ENCODE data around the gene AMY2A. TPM values are rescaled to one million over a fixed set of nuclear protein-coding genes. Genes with fewer than 3 reads are reported as not detected.
"Not testable (repeated sequence)": the region's sequence is repeated elsewhere in the genome, so short reads cannot be mapped to it uniquely, and the experiment has no call there.

The AMY2A gene
- polyA plus RNA-seq (2013, experiment 1 of 2) = not detected
- not detected for polyA plus RNA-seq (2013, experiment 2 of 2)

GRCh38 chr1:103616994-103617477 is at the start of gene AMY2A:
TSS of gene AMY2A (plus strand) at chr1:103617427. CDS start at chr1:103617441, 14 bp downstream.
- not testable (repeated sequence) for H2BK5ac ChIP-seq (ENCODE audit: low read length); H2BK15ac ChIP-seq (ENCODE audit: low read length); H4K91ac ChIP-seq (ENCODE audit: low read depth, low read length, poor library complexity); H4K8ac ChIP-seq (ENCODE audit: low read depth, low read length); H3K4me1 ChIP-seq (ENCODE audit: control insufficient read depth in 2 of 2, insufficient read depth in 1 of 2, low read depth in 1 of 2, low read length in 2 of 2); H2BK120ac ChIP-seq (ENCODE audit: low read depth, low read length); H3K36me3 ChIP-seq (replicated peaks in 1 of 2; ENCODE audit: control insufficient read depth in 2 of 2, insufficient read depth in 2 of 2, low read length in 2 of 2); DNase-seq (ENCODE audit: low spot score); H3K9ac ChIP-seq (ENCODE audit: low read depth, low read length, poor library complexity); H3K27me3 ChIP-seq (ENCODE audit: control insufficient read depth in 3 of 3, insufficient read depth in 3 of 3, low read depth in 1 of 3, low read length in 3 of 3); H3K4me2 ChIP-seq (ENCODE audit: insufficient read depth, low read length, poor library complexity, severe bottlenecking); H3K4ac ChIP-seq (ENCODE audit: low read length); H2AK5ac ChIP-seq (ENCODE audit: low read depth, low read length); H3K9me3 ChIP-seq (replicated peaks in 1 of 2; ENCODE audit: control insufficient read depth in 2 of 2, insufficient read depth in 1 of 2, low read depth in 1 of 2, low read length in 2 of 2); H3K4me3 ChIP-seq (ENCODE audit: low read length in 2 of 2); H2BK12ac ChIP-seq (ENCODE audit: low read length); H3K27ac ChIP-seq (replicated peaks; ENCODE audit: low read length); H3K79me1 ChIP-seq (ENCODE audit: low read depth, low read length); H3K23ac ChIP-seq (ENCODE audit: low read depth, low read length, poor library complexity); H3K18ac ChIP-seq (ENCODE audit: low read length); H3K14ac ChIP-seq (ENCODE audit: low read length)
- WGBS, 2 donors (ENCODE audit: extremely low coverage in 2 of 2, insufficient read length in 2 of 2, insufficient replicate concordance in 1 of 2) = no CpG with 5 or more reads among the region's 3 CpGs
- peak within 1 kb of the TSS; percentile 71 for H2AFZ ChIP-seq (ENCODE audit: low read length)

- Histone ChIP-seq H3K9ac (ENCODE audit: low read depth, low read length, poor library complexity) (no peak overlapping the region), H3K79me1 (ENCODE audit: low read depth, low read length) (no peaks in the 10 kb centered on the region), H3K4me2 (ENCODE audit: insufficient read depth, low read length, poor library complexity, severe bottlenecking) (no peak overlapping the region), H3K23ac (ENCODE audit: low read depth, low read length, poor library complexity) (peak overlapping the region; percentile 62), H2BK15ac (ENCODE audit: low read length) (no peak overlapping the region), H3K4ac (ENCODE audit: low read length) (no peak overlapping the region), H3K14ac (ENCODE audit: low read length) (peak overlapping the region; percentile 56), H2BK5ac (ENCODE audit: low read length) (no peak overlapping the region), H2AK5ac (ENCODE audit: low read depth, low read length) (no peak overlapping the region), H3K27me3 (ENCODE audit: control insufficient read depth in 3 of 3, insufficient read depth in 3 of 3, low read depth in 1 of 3, low read length in 3 of 3) (no peaks in the 10 kb centered on the region), H3K36me3 (replicated peaks in 1 of 2; ENCODE audit: control insufficient read depth in 2 of 2, insufficient read depth in 2 of 2, low read length in 2 of 2) (no peaks in the 10 kb centered on the region), H4K91ac (ENCODE audit: low read depth, low read length, poor library complexity) (no peak overlapping the region), H2BK12ac (ENCODE audit: low read length) (no peak overlapping the region), H2AFZ (ENCODE audit: low read length) (no peak overlapping the region), H3K18ac (ENCODE audit: low read length) (no peak overlapping the region), H3K27ac (replicated peaks; ENCODE audit: low read length) (no peak overlapping the region), H2BK120ac (ENCODE audit: low read depth, low read length) (no peak overlapping the region), H3K4me1 (ENCODE audit: control insufficient read depth in 2 of 2, insufficient read depth in 1 of 2, low read depth in 1 of 2, low read length in 2 of 2) (no peaks in the 10 kb centered on the region), H3K9me3 (replicated peaks in 1 of 2; ENCODE audit: control insufficient read depth in 2 of 2, insufficient read depth in 1 of 2, low read depth in 1 of 2, low read length in 2 of 2) (peaks cover 0 to 8% of the 10 kb centered on the region in 2 donors), H4K8ac (ENCODE audit: low read depth, low read length) (peak overlapping the region; percentile 7), H3K4me3 (ENCODE audit: low read length in 2 of 2) (no peak overlapping the region)
- DNase-seq (ENCODE audit: low spot score) = no peak
- no CpG with 5 or more reads among the region's 7 CpGs for WGBS, 2 donors (ENCODE audit: extremely low coverage in 2 of 2, insufficient read length in 2 of 2, insufficient replicate concordance in 1 of 2)
Observed at GRCh38 chr1:103569493-103569892, 47.7 kb upstream of the AMY2A start.

GRCh38 chr1:103571289-103571688 is 45.9 kb upstream of the AMY2A start, which contains the start of gene AMY2B:
TSS of gene AMY2B (plus strand) at chr1:103571589. CDS start at chr1:103571603, 14 bp downstream.
- H3K14ac ChIP-seq (ENCODE audit: low read length); H3K27me3 ChIP-seq (ENCODE audit: control insufficient read depth in 3 of 3, insufficient read depth in 3 of 3, low read depth in 1 of 3, low read length in 3 of 3); H2BK12ac ChIP-seq (ENCODE audit: low read length); H2AK5ac ChIP-seq (ENCODE audit: low read depth, low read length); H2BK15ac ChIP-seq (ENCODE audit: low read length); H4K91ac ChIP-seq (ENCODE audit: low read depth, low read length, poor library complexity); H3K4me1 ChIP-seq (ENCODE audit: control insufficient read depth in 2 of 2, insufficient read depth in 1 of 2, low read depth in 1 of 2, low read length in 2 of 2); H2AFZ ChIP-seq (ENCODE audit: low read length); H3K18ac ChIP-seq (ENCODE audit: low read length); H3K9ac ChIP-seq (ENCODE audit: low read depth, low read length, poor library complexity); H2BK120ac ChIP-seq (ENCODE audit: low read depth, low read length); H3K27ac ChIP-seq (replicated peaks; ENCODE audit: low read length); H3K4me2 ChIP-seq (ENCODE audit: insufficient read depth, low read length, poor library complexity, severe bottlenecking); H2BK5ac ChIP-seq (ENCODE audit: low read length); DNase-seq (ENCODE audit: low spot score); H3K4me3 ChIP-seq (ENCODE audit: low read length in 2 of 2); H3K9me3 ChIP-seq (replicated peaks in 1 of 2; ENCODE audit: control insufficient read depth in 2 of 2, insufficient read depth in 1 of 2, low read depth in 1 of 2, low read length in 2 of 2); H3K36me3 ChIP-seq (replicated peaks in 1 of 2; ENCODE audit: control insufficient read depth in 2 of 2, insufficient read depth in 2 of 2, low read length in 2 of 2); H4K8ac ChIP-seq (ENCODE audit: low read depth, low read length); H3K23ac ChIP-seq (ENCODE audit: low read depth, low read length, poor library complexity); H3K79me1 ChIP-seq (ENCODE audit: low read depth, low read length); H3K4ac ChIP-seq (ENCODE audit: low read length): not testable (repeated sequence)
- WGBS, 2 donors (ENCODE audit: extremely low coverage in 2 of 2, insufficient read length in 2 of 2, insufficient replicate concordance in 1 of 2) = no CpG with 5 or more reads among the region's 2 CpGs

GRCh38 chr1:103576065-103576464 is 41.2 kb upstream of the AMY2A start:
- Histone ChIP-seq H2AK5ac (ENCODE audit: low read depth, low read length) (no peak overlapping the region), H3K9ac (ENCODE audit: low read depth, low read length, poor library complexity) (no peak overlapping the region), H2AFZ (ENCODE audit: low read length) (no peak overlapping the region), H3K79me1 (ENCODE audit: low read depth, low read length) (no peaks in the 10 kb centered on the region), H4K91ac (ENCODE audit: low read depth, low read length, poor library complexity) (no peak overlapping the region), H3K9me3 (replicated peaks in 1 of 2; ENCODE audit: control insufficient read depth in 2 of 2, insufficient read depth in 1 of 2, low read depth in 1 of 2, low read length in 2 of 2) (no peaks in the 10 kb centered on the region), H4K8ac (ENCODE audit: low read depth, low read length) (no peak overlapping the region), H3K27ac (replicated peaks; ENCODE audit: low read length) (no peak overlapping the region), H2BK15ac (ENCODE audit: low read length) (no peak overlapping the region), H3K18ac (ENCODE audit: low read length) (no peak overlapping the region), H3K23ac (ENCODE audit: low read depth, low read length, poor library complexity) (no peak overlapping the region), H3K14ac (ENCODE audit: low read length) (no peak overlapping the region), H2BK12ac (ENCODE audit: low read length) (no peak overlapping the region), H3K4me3 (ENCODE audit: low read length in 2 of 2) (no peak overlapping the region), H3K27me3 (ENCODE audit: control insufficient read depth in 3 of 3, insufficient read depth in 3 of 3, low read depth in 1 of 3, low read length in 3 of 3) (no peaks in the 10 kb centered on the region), H3K4ac (ENCODE audit: low read length) (no peak overlapping the region), H3K4me2 (ENCODE audit: insufficient read depth, low read length, poor library complexity, severe bottlenecking) (no peak overlapping the region), H3K4me1 (ENCODE audit: control insufficient read depth in 2 of 2, insufficient read depth in 1 of 2, low read depth in 1 of 2, low read length in 2 of 2) (no peaks in the 10 kb centered on the region), H2BK5ac (ENCODE audit: low read length) (no peak overlapping the region), H2BK120ac (ENCODE audit: low read depth, low read length) (no peak overlapping the region), H3K36me3 (replicated peaks in 1 of 2; ENCODE audit: control insufficient read depth in 2 of 2, insufficient read depth in 2 of 2, low read length in 2 of 2) (no peaks in the 10 kb centered on the region)
- no peak for DNase-seq (ENCODE audit: low spot score)

Measured in neuronal stem cell (in vitro differentiated cells).